Suprapubic skin (tissue), 4 donors: ENCODE measurements around the gene SUPV3L1. TPM values are rescaled to one million over a fixed set of nuclear protein-coding genes. Genes with fewer than 3 reads are reported as not detected.

ENCODE experiments used
- DNase-seq, 2 donors: peaks; one replicate each; pipeline ENCODE4 v3.0.0-alpha.2; 2019; ENCODE audit warnings: low spot score in 2 of 2
- H3K27ac ChIP-seq: fragments of 200-600 bp; sonication (generic); one replicate; pipeline ENCODE4 v1.5.1; 2019
- H3K27me3 ChIP-seq: fragments of 200-600 bp; sonication (generic); one replicate; pipeline ENCODE4 v1.5.1; 2019
- H3K36me3 ChIP-seq: fragments of 200-600 bp; sonication (generic); one replicate; pipeline ENCODE4 v1.5.1; 2019
- H3K4me1 ChIP-seq: fragments of 200-600 bp; sonication (generic); one replicate; pipeline ENCODE4 v1.5.1; 2019
- H3K4me3 ChIP-seq: fragments of 200-600 bp; sonication (generic); one replicate; pipeline ENCODE4 v1.5.1; 2019; ENCODE audit warnings: mild to moderate bottlenecking
- H3K9me3 ChIP-seq: fragments of 200-600 bp; sonication (generic); one replicate; pipeline ENCODE4 v1.5.1; 2019
- EP300 ChIP-seq: sonication (generic); formaldehyde crosslinking; IDR thresholded peaks from one replicate; pipeline ENCODE4 v1.6.1; 2017; ENCODE audit warnings: antibody characterized with exemption
- POLR2A ChIP-seq, 2 donors: fragments of 450-650 bp; IDR thresholded peaks; one replicate each; pipeline ENCODE4 v1.6.1; 2017; ENCODE audit warnings: antibody characterized with exemption in 2 of 2, mild to moderate bottlenecking in 2 of 2, moderate library complexity in 2 of 2
- POLR2AphosphoS5 ChIP-seq, 3 donors: sonication (generic); formaldehyde crosslinking; IDR thresholded peaks; one replicate each; pipeline ENCODE4 v1.6.1; 2017; ENCODE audit warnings: antibody characterized with exemption in 3 of 3
- WGBS: methylation state at CpG from one replicate; pipeline ENCODE4 v1.1.5; 2018; 5-methylcytosine and 5-hydroxymethylcytosine counted together
- total RNA-seq, 4 donors: library from RNA; depleted of rRNA; stranded (reverse); fragments of >200 nt; gene quantifications; one replicate each; pipeline ENCODE4 v1.1.0, GENCODE V29; 2016
- TF ChIP-seq, protein P1 (sequence below), 2 donors: fragments of 200-600 bp in 1 of 2; fragments of 450-650 bp in 1 of 2; sonication (generic) in 1 of 2; IDR thresholded peaks; one replicate each; pipeline ENCODE4 v1.5.1; 2016 to 2019; ENCODE audit warnings: antibody characterized with exemption in 2 of 2, mild to moderate bottlenecking in 1 of 2, moderate library complexity in 1 of 2

Gene SUPV3L1
- total RNA-seq, 4 donors from 2014 or later: 27.9 to 53.1 (median 30.5) TPM

GRCh38 chr10:69242852-69243212 lies 62.8 kb downstream of the SUPV3L1 start:
- no peak overlapping the region for H3K4me3 ChIP-seq
- peaks cover 17% of the 10 kb centered on the region for H3K4me1 ChIP-seq
- TF ChIP-seq, protein P1, sequence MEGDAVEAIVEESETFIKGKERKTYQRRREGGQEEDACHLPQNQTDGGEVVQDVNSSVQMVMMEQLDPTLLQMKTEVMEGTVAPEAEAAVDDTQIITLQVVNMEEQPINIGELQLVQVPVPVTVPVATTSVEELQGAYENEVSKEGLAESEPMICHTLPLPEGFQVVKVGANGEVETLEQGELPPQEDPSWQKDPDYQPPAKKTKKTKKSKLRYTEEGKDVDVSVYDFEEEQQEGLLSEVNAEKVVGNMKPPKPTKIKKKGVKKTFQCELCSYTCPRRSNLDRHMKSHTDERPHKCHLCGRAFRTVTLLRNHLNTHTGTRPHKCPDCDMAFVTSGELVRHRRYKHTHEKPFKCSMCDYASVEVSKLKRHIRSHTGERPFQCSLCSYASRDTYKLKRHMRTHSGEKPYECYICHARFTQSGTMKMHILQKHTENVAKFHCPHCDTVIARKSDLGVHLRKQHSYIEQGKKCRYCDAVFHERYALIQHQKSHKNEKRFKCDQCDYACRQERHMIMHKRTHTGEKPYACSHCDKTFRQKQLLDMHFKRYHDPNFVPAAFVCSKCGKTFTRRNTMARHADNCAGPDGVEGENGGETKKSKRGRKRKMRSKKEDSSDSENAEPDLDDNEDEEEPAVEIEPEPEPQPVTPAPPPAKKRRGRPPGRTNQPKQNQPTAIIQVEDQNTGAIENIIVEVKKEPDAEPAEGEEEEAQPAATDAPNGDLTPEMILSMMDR (IDR thresholded peaks at IDR 0.05): no peak
- no peak for TF ChIP-seq EP300
- H3K27me3 ChIP-seq: no peaks in the 10 kb centered on the region
- H3K36me3 ChIP-seq: no peaks in the 10 kb centered on the region
- WGBS: 71% methylated on average over 5 of the region's 5 CpGs
- H3K27ac ChIP-seq: no peak overlapping the region
- no peak for DNase-seq
- H3K9me3 ChIP-seq: no peaks in the 10 kb centered on the region

GRCh38 chr10:69243817-69244216 lies 63.8 kb downstream of the SUPV3L1 start:
- Histone ChIP-seq H3K27me3 (no peaks in the 10 kb centered on the region), H3K4me3 (no peak overlapping the region), H3K4me1 (peaks cover 15% of the 10 kb centered on the region), H3K36me3 (no peaks in the 10 kb centered on the region), H3K27ac (no peak overlapping the region), H3K9me3 (no peaks in the 10 kb centered on the region)
- no peak for DNase-seq
- TF ChIP-seq, protein P1 (IDR thresholded peaks at IDR 0.05): no peak
- no peak for TF ChIP-seq POLR2A (IDR thresholded peaks at IDR 0.05)
- TF ChIP-seq POLR2AphosphoS5 (IDR thresholded peaks at IDR 0.05): no peak
- WGBS: 95% methylated on average over 10 of the region's 10 CpGs

- WGBS: 93% methylated on average over 5 of the region's 5 CpGs
- no peak overlapping the region for H3K27ac ChIP-seq
- DNase-seq: no peak
- TF ChIP-seq, protein P1 (IDR thresholded peaks at IDR 0.05): no peak
- TF ChIP-seq EP300 (no peak), POLR2AphosphoS5 (IDR thresholded peaks at IDR 0.05) (no peak), POLR2A (IDR thresholded peaks at IDR 0.05) (no peak)
- H3K4me1 ChIP-seq: no peaks in the 10 kb centered on the region
- no peaks in the 10 kb centered on the region for H3K9me3 ChIP-seq
- H3K27me3 ChIP-seq: no peaks in the 10 kb centered on the region
- H3K4me3 ChIP-seq: no peak overlapping the region
- H3K36me3 ChIP-seq: no peaks in the 10 kb centered on the region
These were observed 66.0 kb downstream of the SUPV3L1 start for GRCh38 chr10:69246036-69246435.

GRCh38 chr10:69246581-69247312 lies 66.7 kb downstream of the SUPV3L1 start:
- TF ChIP-seq POLR2A (IDR thresholded peaks at IDR 0.05) (no peak), EP300 (no peak), POLR2AphosphoS5 (IDR thresholded peaks at IDR 0.05) (no peak)
- TF ChIP-seq, protein P1 (IDR thresholded peaks at IDR 0.05): no peak
- Histone ChIP-seq H3K9me3 (no peaks in the 10 kb centered on the region), H3K27me3 (no peaks in the 10 kb centered on the region), H3K27ac (no peak overlapping the region), H3K4me3 (no peak overlapping the region), H3K4me1 (no peaks in the 10 kb centered on the region), H3K36me3 (no peaks in the 10 kb centered on the region)
- WGBS: 78% methylated on average over 13 of the region's 14 CpGs
- DNase-seq: no peak

- TF ChIP-seq POLR2A (IDR thresholded peaks at IDR 0.05): no peak
- TF ChIP-seq POLR2AphosphoS5 (IDR thresholded peaks at IDR 0.05): no peak
- no peak for TF ChIP-seq EP300
- TF ChIP-seq, protein P1 (IDR thresholded peaks at IDR 0.05): no peak
- WGBS: 95% methylated on average over 13 of the region's 13 CpGs
- DNase-seq: no peak
These were observed 67.3 kb downstream of the SUPV3L1 start for GRCh38 chr10:69247313-69247710.

More at GRCh38 chr10:69247313-69247710, 67.3 kb downstream of the SUPV3L1 start:
- no peaks in the 10 kb centered on the region for H3K36me3 ChIP-seq
- H3K9me3 ChIP-seq: no peaks in the 10 kb centered on the region
- H3K4me1 ChIP-seq: no peaks in the 10 kb centered on the region
- H3K27ac ChIP-seq: no peak overlapping the region
- H3K27me3 ChIP-seq: no peaks in the 10 kb centered on the region
- no peak overlapping the region for H3K4me3 ChIP-seq
